HEK293T (cell line): ENCODE measurements around the gene WFDC5.

Experiments
- BHLHE40 ChIP-seq: fragments of 450-650 bp; IDR thresholded peaks from 2 replicates; pipeline ENCODE4 v1.6.1; 2016; ENCODE audit warnings: mild to moderate bottlenecking, moderate library complexity, borderline replicate concordance
- CTBP1 ChIP-seq: fragments of 450-650 bp; IDR thresholded peaks from 2 replicates; pipeline ENCODE4 v1.6.1; 2016; ENCODE audit warnings: borderline replicate concordance
- FOXM1 ChIP-seq: fragments of 450-650 bp; IDR thresholded peaks from 2 replicates; pipeline ENCODE4 v1.6.1; 2017; ENCODE audit warnings: mild to moderate bottlenecking, borderline replicate concordance
- HDGF ChIP-seq: fragments of 450-650 bp; IDR thresholded peaks from 2 replicates; pipeline ENCODE4 v1.6.1; 2017; ENCODE audit warnings: antibody characterized with exemption, borderline replicate concordance
- SP1 ChIP-seq: fragments of 450-650 bp; IDR thresholded peaks from 2 replicates; pipeline ENCODE4 v1.6.1; 2017
- ZNF384 ChIP-seq: fragments of 450-650 bp; IDR thresholded peaks from 2 replicates; pipeline ENCODE4 v1.6.1; 2016

DNA sequence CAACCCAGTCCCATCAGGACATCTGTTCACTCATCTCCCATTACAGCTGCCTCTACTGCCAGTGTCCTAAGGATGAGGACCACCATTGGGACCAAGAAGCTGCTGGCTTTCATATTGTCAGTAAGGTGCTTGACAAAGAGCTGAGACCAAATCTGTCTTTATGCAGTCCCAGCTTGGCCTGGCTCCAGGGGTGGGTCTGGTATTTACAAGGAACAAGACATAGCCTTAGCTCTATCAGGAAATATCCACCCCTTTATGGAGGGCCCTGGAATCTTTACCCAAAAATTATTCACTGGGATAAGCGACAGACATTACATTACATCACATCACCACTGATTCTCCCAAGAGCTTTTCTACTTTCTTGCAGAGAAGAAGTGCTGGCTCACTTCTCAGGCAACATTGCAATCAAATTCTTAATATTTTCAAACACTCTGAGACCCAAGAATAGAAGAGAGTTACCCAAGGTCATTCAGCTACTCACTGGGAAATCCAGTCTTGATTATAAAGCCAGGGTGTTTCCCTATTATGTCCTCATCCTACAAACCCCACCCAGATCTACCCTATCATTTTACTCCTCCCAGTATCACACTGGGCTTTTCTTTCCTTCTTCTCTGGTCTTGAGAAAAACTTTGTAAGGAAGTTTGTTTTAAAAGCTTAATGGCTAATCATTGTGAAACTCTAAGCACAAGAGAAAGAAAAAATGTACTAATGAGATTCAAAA, 48.3 kb upstream of the WFDC5 start:
- TF ChIP-seq FOXM1 (no peak), SP1 (no peak), HDGF (no peak), BHLHE40 (no peak), CTBP1 (no peak), ZNF384 (no peak)
